K562 (cell line): ENCODE data around the gene LMNB1. TPM values are rescaled to one million over a fixed set of nuclear protein-coding genes. Genes with fewer than 3 reads are reported as not detected.
A peak's percentile ranks its signal among the peaks of the same experiment; 100 is the strongest.

Source experiments
- ADNP ChIP-seq: fragments of 200-800 bp; sonication (Bioruptor generic); IDR thresholded peaks from 2 replicates; pipeline ENCODE4 v1.6.1; 2016; ENCODE audit warnings: missing genetic modification characterization, missing compliant biosample characterization
- CBX8 ChIP-seq: fragments of 200-600 bp; sonication (generic); IDR thresholded peaks from 2 replicates; pipeline ENCODE4 v1.6.1; 2012; ENCODE audit warnings: borderline replicate concordance, mixed run types, low read depth, mild to moderate bottlenecking, moderate library complexity, mixed read lengths, low read length, control low read depth, inconsistent platforms; ENCODE audit not compliant: poor library complexity, severe bottlenecking; ENCODE audit errors: extremely low read depth
- DMBX1 ChIP-seq: fragments of 250-450 bp; sonication (Bioruptor Pico); IDR thresholded peaks from 2 replicates; pipeline ENCODE4 v1.8.0; 2022; ENCODE audit warnings: inconsistent platforms, mild to moderate bottlenecking, moderate library complexity, borderline replicate concordance
- EHMT2 ChIP-seq: fragments of 450-650 bp; IDR thresholded peaks from 2 replicates; pipeline ENCODE4 v1.6.1; 2018; ENCODE audit warnings: antibody characterized with exemption
- HNRNPL ChIP-seq: fragments of 200-400 bp; formaldehyde crosslinking; IDR thresholded peaks from 2 replicates; pipeline ENCODE4 v1.6.1; 2017; ENCODE audit warnings: low read depth, mild to moderate bottlenecking, low read length
- KDM2B ChIP-seq: fragments of 250-450 bp; sonication (Bioruptor Pico); IDR thresholded peaks from 2 replicates; pipeline ENCODE4 v1.8.0; 2021; ENCODE audit warnings: mild to moderate bottlenecking, moderate library complexity
- RFX7 ChIP-seq: fragments of 250-450 bp; sonication (Bioruptor Pico); IDR thresholded peaks from 2 replicates; pipeline ENCODE4 v1.5.1; 2021; ENCODE audit warnings: mild to moderate bottlenecking
- RUNX1 ChIP-seq: sonication (generic); IDR thresholded peaks from 2 replicates; pipeline ENCODE4 v1.6.1; 2016; ENCODE audit warnings: antibody characterized with exemption, low read depth
- SMARCA4 ChIP-seq: fragments of 450-650 bp; IDR thresholded peaks from 2 replicates; pipeline ENCODE4 v1.6.1; 2016
- ZNF282 ChIP-seq: sonication (generic); formaldehyde crosslinking; IDR thresholded peaks from 2 replicates; pipeline ENCODE4 v1.8.1; 2023; ENCODE audit warnings: missing genetic modification reagents
- ZNF316 ChIP-seq: fragments of 450-650 bp; IDR thresholded peaks from 2 replicates; pipeline ENCODE4 v1.6.1; 2016
- polyA plus RNA-seq, 8 experiments: library from polyadenylated mRNA; depleted of rRNA in 4 of 8; stranded (reverse) in 5 of 8; unstranded in 3 of 8; fragments of >200 nt; fragmentation: Nextera tagmentation in 2 of 8; fragmentation: Illumina TruSeq in 1 of 8; extraction: Ambion mirVana in 2 of 8; extraction: Trizol in 1 of 8; gene quantifications; 2 replicates each; pipeline versions ENCODE4 v1.2.1 to v1.2.3, GENCODE V29; 2011 to 2014; ENCODE audit warnings: inconsistent platforms in 1 of 8, missing spikeins in 1 of 8
- total RNA-seq, 7 experiments: library from RNA; depleted of rRNA in 6 of 7; stranded (reverse); fragments of >200 nt in 6 of 7; fragmentation: Illumina TruSeq in 2 of 7; extraction: Trizol in 2 of 7; gene quantifications; 2 replicates each; pipeline versions ENCODE4 v1.2.1 to v1.2.3, GENCODE V29; 2011 to 2021; ENCODE audit warnings: low replicate concordance in 1 of 7
- TF ChIP-seq, protein P1 (sequence below): IDR thresholded peaks from 2 replicates; pipeline ENCODE4 v1.6.1; 2011; ENCODE audit warnings: borderline replicate concordance, low read depth, mild to moderate bottlenecking, moderate library complexity, low read length; ENCODE audit not compliant: insufficient read depth, poor library complexity, severe bottlenecking
- TF ChIP-seq, protein P2 (sequence below): sonication (generic); formaldehyde crosslinking; IDR thresholded peaks from 2 replicates; pipeline ENCODE4 v1.8.0; 2023; ENCODE audit warnings: missing genetic modification reagents, mild to moderate bottlenecking, borderline replicate concordance
- TF ChIP-seq, protein P3 (sequence below): sonication (generic); formaldehyde crosslinking; IDR thresholded peaks from 2 replicates; pipeline ENCODE4 v1.8.1; 2023; ENCODE audit warnings: mild to moderate bottlenecking, missing genetic modification reagents
- TF ChIP-seq, protein P4 (sequence below): sonication (generic); IDR thresholded peaks from 2 replicates; pipeline ENCODE4 v1.6.1; 2016
- TF ChIP-seq, protein P5 (sequence below): fragments of 250-450 bp; sonication (Bioruptor Pico); IDR thresholded peaks from 2 replicates; pipeline ENCODE4 v1.5.0; 2022; ENCODE audit warnings: mild to moderate bottlenecking

LMNB1 gene
- total and polyA plus RNA-seq, 9 of the 15 experiments (the other 6 are each of a cell fraction or from before 2014, with no cell fraction given), result 2.8 to 190 (median 131) TPM

DNA sequence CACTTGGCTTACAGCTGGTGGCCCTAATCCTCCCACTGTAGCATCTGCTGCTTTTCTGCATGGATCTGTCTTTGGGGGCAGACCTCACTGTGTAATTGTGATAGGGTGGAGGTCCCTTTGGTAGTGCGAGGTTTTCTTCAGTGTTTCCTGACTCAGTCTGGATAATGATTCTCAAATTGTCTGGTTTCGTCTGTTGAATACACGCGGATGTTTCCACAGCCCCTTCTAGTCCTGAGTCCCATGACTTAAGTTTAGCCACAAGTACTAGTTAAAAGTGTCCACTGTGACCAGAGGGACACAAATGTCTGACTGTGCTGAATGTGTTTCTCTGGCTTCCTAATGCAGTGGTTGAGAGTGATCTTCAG lies 70.5 kb downstream of the LMNB1 start (continued):
- TF ChIP-seq, protein P1, sequence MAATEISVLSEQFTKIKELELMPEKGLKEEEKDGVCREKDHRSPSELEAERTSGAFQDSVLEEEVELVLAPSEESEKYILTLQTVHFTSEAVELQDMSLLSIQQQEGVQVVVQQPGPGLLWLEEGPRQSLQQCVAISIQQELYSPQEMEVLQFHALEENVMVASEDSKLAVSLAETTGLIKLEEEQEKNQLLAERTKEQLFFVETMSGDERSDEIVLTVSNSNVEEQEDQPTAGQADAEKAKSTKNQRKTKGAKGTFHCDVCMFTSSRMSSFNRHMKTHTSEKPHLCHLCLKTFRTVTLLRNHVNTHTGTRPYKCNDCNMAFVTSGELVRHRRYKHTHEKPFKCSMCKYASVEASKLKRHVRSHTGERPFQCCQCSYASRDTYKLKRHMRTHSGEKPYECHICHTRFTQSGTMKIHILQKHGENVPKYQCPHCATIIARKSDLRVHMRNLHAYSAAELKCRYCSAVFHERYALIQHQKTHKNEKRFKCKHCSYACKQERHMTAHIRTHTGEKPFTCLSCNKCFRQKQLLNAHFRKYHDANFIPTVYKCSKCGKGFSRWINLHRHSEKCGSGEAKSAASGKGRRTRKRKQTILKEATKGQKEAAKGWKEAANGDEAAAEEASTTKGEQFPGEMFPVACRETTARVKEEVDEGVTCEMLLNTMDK, result no peak
- TF ChIP-seq ZNF316, result no peak
- TF ChIP-seq, protein P2, sequence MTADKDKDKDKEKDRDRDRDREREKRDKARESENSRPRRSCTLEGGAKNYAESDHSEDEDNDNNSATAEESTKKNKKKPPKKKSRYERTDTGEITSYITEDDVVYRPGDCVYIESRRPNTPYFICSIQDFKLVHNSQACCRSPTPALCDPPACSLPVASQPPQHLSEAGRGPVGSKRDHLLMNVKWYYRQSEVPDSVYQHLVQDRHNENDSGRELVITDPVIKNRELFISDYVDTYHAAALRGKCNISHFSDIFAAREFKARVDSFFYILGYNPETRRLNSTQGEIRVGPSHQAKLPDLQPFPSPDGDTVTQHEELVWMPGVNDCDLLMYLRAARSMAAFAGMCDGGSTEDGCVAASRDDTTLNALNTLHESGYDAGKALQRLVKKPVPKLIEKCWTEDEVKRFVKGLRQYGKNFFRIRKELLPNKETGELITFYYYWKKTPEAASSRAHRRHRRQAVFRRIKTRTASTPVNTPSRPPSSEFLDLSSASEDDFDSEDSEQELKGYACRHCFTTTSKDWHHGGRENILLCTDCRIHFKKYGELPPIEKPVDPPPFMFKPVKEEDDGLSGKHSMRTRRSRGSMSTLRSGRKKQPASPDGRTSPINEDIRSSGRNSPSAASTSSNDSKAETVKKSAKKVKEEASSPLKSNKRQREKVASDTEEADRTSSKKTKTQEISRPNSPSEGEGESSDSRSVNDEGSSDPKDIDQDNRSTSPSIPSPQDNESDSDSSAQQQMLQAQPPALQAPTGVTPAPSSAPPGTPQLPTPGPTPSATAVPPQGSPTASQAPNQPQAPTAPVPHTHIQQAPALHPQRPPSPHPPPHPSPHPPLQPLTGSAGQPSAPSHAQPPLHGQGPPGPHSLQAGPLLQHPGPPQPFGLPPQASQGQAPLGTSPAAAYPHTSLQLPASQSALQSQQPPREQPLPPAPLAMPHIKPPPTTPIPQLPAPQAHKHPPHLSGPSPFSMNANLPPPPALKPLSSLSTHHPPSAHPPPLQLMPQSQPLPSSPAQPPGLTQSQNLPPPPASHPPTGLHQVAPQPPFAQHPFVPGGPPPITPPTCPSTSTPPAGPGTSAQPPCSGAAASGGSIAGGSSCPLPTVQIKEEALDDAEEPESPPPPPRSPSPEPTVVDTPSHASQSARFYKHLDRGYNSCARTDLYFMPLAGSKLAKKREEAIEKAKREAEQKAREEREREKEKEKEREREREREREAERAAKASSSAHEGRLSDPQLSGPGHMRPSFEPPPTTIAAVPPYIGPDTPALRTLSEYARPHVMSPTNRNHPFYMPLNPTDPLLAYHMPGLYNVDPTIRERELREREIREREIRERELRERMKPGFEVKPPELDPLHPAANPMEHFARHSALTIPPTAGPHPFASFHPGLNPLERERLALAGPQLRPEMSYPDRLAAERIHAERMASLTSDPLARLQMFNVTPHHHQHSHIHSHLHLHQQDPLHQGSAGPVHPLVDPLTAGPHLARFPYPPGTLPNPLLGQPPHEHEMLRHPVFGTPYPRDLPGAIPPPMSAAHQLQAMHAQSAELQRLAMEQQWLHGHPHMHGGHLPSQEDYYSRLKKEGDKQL (CRISPR knock-in tag), result no peak
- TF ChIP-seq ADNP, result no peak
- no peak for TF ChIP-seq ZNF282 (CRISPR knock-in tag)
- TF ChIP-seq, protein P3, sequence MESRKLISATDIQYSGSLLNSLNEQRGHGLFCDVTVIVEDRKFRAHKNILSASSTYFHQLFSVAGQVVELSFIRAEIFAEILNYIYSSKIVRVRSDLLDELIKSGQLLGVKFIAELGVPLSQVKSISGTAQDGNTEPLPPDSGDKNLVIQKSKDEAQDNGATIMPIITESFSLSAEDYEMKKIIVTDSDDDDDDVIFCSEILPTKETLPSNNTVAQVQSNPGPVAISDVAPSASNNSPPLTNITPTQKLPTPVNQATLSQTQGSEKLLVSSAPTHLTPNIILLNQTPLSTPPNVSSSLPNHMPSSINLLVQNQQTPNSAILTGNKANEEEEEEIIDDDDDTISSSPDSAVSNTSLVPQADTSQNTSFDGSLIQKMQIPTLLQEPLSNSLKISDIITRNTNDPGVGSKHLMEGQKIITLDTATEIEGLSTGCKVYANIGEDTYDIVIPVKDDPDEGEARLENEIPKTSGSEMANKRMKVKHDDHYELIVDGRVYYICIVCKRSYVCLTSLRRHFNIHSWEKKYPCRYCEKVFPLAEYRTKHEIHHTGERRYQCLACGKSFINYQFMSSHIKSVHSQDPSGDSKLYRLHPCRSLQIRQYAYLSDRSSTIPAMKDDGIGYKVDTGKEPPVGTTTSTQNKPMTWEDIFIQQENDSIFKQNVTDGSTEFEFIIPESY (CRISPR knock-in tag), result no peak
- TF ChIP-seq, protein P4, sequence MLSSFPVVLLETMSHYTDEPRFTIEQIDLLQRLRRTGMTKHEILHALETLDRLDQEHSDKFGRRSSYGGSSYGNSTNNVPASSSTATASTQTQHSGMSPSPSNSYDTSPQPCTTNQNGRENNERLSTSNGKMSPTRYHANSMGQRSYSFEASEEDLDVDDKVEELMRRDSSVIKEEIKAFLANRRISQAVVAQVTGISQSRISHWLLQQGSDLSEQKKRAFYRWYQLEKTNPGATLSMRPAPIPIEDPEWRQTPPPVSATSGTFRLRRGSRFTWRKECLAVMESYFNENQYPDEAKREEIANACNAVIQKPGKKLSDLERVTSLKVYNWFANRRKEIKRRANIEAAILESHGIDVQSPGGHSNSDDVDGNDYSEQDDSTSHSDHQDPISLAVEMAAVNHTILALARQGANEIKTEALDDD, result peak; percentile 85
- TF ChIP-seq RFX7 (CRISPR knock-in tag), result no peak
- TF ChIP-seq SMARCA4, result 0 out of 2 replicates have a peak, but pooled peaks have one; percentile 35
- TF ChIP-seq CBX8, result no peak
- no peak for TF ChIP-seq KDM2B (CRISPR knock-in tag)
- no peak for TF ChIP-seq DMBX1 (CRISPR knock-in tag)
- TF ChIP-seq, protein P5, sequence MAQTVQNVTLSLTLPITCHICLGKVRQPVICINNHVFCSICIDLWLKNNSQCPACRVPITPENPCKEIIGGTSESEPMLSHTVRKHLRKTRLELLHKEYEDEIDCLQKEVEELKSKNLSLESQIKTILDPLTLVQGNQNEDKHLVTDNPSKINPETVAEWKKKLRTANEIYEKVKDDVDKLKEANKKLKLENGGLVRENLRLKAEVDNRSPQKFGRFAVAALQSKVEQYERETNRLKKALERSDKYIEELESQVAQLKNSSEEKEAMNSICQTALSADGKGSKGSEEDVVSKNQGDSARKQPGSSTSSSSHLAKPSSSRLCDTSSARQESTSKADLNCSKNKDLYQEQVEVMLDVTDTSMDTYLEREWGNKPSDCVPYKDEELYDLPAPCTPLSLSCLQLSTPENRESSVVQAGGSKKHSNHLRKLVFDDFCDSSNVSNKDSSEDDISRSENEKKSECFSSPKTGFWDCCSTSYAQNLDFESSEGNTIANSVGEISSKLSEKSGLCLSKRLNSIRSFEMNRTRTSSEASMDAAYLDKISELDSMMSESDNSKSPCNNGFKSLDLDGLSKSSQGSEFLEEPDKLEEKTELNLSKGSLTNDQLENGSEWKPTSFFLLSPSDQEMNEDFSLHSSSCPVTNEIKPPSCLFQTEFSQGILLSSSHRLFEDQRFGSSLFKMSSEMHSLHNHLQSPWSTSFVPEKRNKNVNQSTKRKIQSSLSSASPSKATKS (CRISPR knock-in tag), result no peak
- no peak for TF ChIP-seq RUNX1
- TF ChIP-seq EHMT2, result no peak
- no peak for TF ChIP-seq HNRNPL
